Stimulated activated CD4-positive, alpha-beta T cell treated with anti-CD3 and anti-CD28 coated beads, Interleukin-15, amount 100 ng/mL, for 24 hours (primary cell): Measurements from ENCODE around the gene SERPINA3.
"Not testable (repeated sequence)": the region's sequence is repeated elsewhere in the genome, so short reads cannot be mapped to it uniquely, and the experiment has no call there.

Source experiments
- DNase-seq: peaks from one replicate; pipeline ENCODE4 v3.0.0-alpha.2; 2020

Gene SERPINA3

GRCh38 chr14:94636744-94637412 is 24.7 kb downstream of the SERPINA3 start:
- DNase-seq: no peak

GRCh38 chr14:94637814-94638213 is 25.6 kb downstream of the SERPINA3 start:
- DNase-seq: not testable (repeated sequence)

- DNase-seq: no peak
Observed at GRCh38 chr14:94638339-94638738, 26.1 kb downstream of the SERPINA3 start.

- no peak for DNase-seq
Observed at GRCh38 chr14:94638961-94639817, 27.0 kb downstream of the SERPINA3 start.

- no peak for DNase-seq
Observed at GRCh38 chr14:94640721-94641631, 28.8 kb downstream of the SERPINA3 start.

- no peak for DNase-seq
Observed at GRCh38 chr14:94641632-94641955, 29.4 kb downstream of the SERPINA3 start.

- no peak for DNase-seq
Observed at GRCh38 chr14:94643316-94644101, 31.3 kb downstream of the SERPINA3 start.

GRCh38 chr14:94644102-94644535 is 31.9 kb downstream of the SERPINA3 start:
- DNase-seq: no peak

- DNase-seq: no peak
Observed at GRCh38 chr14:94646066-94646465, 33.9 kb downstream of the SERPINA3 start.

GRCh38 chr14:94646481-94646880 is 34.3 kb downstream of the SERPINA3 start:
- no peak for DNase-seq

- DNase-seq: no peak
Observed at GRCh38 chr14:94648801-94649200, 36.6 kb downstream of the SERPINA3 start.

- no peak for DNase-seq
Observed at GRCh38 chr14:94649543-94650443, 37.6 kb downstream of the SERPINA3 start.

GRCh38 chr14:94650444-94650775 is 38.2 kb downstream of the SERPINA3 start:
- DNase-seq: no peak

GRCh38 chr14:94650806-94651805 is 38.9 kb downstream of the SERPINA3 start:
- DNase-seq: no peak

- no peak for DNase-seq
Observed at GRCh38 chr14:94653321-94653720, 41.1 kb downstream of the SERPINA3 start.

- DNase-seq: no peak
Observed at GRCh38 chr14:94654071-94654861, 42.1 kb downstream of the SERPINA3 start.

GRCh38 chr14:94655169-94655710 is 43.0 kb downstream of the SERPINA3 start:
- no peak for DNase-seq

- DNase-seq: no peak
Observed at GRCh38 chr14:94656043-94656442, 43.9 kb downstream of the SERPINA3 start.

GRCh38 chr14:94659256-94659655 is 47.1 kb downstream of the SERPINA3 start:
- no peak for DNase-seq
